ENCODE results near the gene BIRC6.

- no peak for TF ChIP-seq CTCF (optimal IDR thresholded peaks at IDR 0.05 in 1 of 3, IDR thresholded peaks at IDR 0.05 in 1 of 3, conservative IDR thresholded peaks at IDR 0.05 in 1 of 3; ENCODE audit: extremely low read depth in 1 of 3, insufficient read depth in 2 of 3, low read length in 3 of 3)
- no peak for TF ChIP-seq EZH2 (IDR thresholded peaks at IDR 0.05; ENCODE audit: low read length)
These were observed 202.3 kb downstream of the BIRC6 start for GRCh38 chr2:32559136-32559535.
